ENCODE measurements around the gene GLA.

DNA sequence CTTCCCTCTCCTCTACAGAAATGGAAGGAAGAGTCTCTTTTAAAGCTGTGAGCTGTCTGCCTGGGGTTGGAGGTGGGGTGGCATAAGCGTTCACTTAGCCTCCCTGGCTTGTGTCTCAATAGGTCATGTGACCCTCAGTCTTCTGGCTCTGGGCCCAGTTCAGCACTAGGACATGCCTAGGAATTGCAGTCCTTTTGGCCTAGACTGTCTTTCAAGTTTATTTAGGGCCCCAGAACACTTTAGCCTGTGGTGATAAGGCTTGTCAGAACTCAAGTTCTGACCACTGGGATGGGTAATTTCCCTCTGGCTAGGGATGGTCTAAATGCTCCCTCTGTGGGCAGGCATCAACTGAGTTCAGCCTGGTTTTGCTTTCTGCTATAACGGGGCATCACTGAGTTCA is 43.2 kb upstream of the GLA start:
- TF ChIP-seq, protein P1, sequence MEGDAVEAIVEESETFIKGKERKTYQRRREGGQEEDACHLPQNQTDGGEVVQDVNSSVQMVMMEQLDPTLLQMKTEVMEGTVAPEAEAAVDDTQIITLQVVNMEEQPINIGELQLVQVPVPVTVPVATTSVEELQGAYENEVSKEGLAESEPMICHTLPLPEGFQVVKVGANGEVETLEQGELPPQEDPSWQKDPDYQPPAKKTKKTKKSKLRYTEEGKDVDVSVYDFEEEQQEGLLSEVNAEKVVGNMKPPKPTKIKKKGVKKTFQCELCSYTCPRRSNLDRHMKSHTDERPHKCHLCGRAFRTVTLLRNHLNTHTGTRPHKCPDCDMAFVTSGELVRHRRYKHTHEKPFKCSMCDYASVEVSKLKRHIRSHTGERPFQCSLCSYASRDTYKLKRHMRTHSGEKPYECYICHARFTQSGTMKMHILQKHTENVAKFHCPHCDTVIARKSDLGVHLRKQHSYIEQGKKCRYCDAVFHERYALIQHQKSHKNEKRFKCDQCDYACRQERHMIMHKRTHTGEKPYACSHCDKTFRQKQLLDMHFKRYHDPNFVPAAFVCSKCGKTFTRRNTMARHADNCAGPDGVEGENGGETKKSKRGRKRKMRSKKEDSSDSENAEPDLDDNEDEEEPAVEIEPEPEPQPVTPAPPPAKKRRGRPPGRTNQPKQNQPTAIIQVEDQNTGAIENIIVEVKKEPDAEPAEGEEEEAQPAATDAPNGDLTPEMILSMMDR (IDR thresholded peaks at IDR 0.05): no peak
- TF ChIP-seq POLR2A (IDR thresholded peaks at IDR 0.05): no peak

Measured in uterus (tissue), 2 donors.